Loucy (cell line): ENCODE results near the gene ZNF302.

Experiments
- H2AFZ ChIP-seq: fragments of 200-600 bp; sonication (generic); 2 replicates; pipeline ENCODE4 v1.6.0; 2016; ENCODE audit warnings: antibody characterized with exemption, mild to moderate bottlenecking, low read length, moderate library complexity
- H3F3A ChIP-seq: fragments of 200-600 bp; 2 replicates; pipeline ENCODE4 v1.6.0; 2016; ENCODE audit warnings: antibody characterized with exemption, low read depth, mild to moderate bottlenecking
- H3K27me3 ChIP-seq: fragments of 200-600 bp; sonication (generic); 2 replicates; pipeline ENCODE4 v1.6.1; 2014; ENCODE audit warnings: low read length, mild to moderate bottlenecking; ENCODE audit not compliant: insufficient read depth, poor library complexity, severe bottlenecking
- H3K36me3 ChIP-seq: fragments of 200-600 bp; sonication (generic); 2 replicates; pipeline ENCODE4 v1.6.1; 2016; ENCODE audit warnings: low read length; ENCODE audit not compliant: insufficient read depth
- H3K4me1 ChIP-seq: fragments of 200-600 bp; sonication (generic); 2 replicates; pipeline ENCODE4 v1.5.1; 2014; ENCODE audit warnings: low read length, mild to moderate bottlenecking; ENCODE audit not compliant: insufficient read depth, poor library complexity, severe bottlenecking
- H3K4me2 ChIP-seq: fragments of 200-600 bp; sonication (generic); 2 replicates; pipeline ENCODE4 v1.6.0; 2014; ENCODE audit warnings: antibody characterized with exemption, low read length, low read depth, mild to moderate bottlenecking; ENCODE audit not compliant: poor library complexity, severe bottlenecking
- H3K4me3 ChIP-seq: fragments of 200-600 bp; sonication (generic); 2 replicates; pipeline ENCODE4 v1.5.1; 2014; ENCODE audit warnings: low read length, mild to moderate bottlenecking, mixed read lengths; ENCODE audit not compliant: poor library complexity, severe bottlenecking
- H3K79me2 ChIP-seq: fragments of 200-600 bp; sonication (generic); 2 replicates; pipeline ENCODE4 v1.6.1; 2014; ENCODE audit warnings: low read length; ENCODE audit not compliant: insufficient read depth
- H3K9ac ChIP-seq: fragments of 200-600 bp; sonication (generic); 2 replicates; pipeline ENCODE4 v1.6.0; 2014; ENCODE audit warnings: mild to moderate bottlenecking, low read depth, low read length, moderate library complexity; ENCODE audit not compliant: poor library complexity, severe bottlenecking
- H3K9me2 ChIP-seq: fragments of 200-600 bp; sonication (generic); replicated peaks from 2 replicates; pipeline ENCODE4 v1.6.1; 2016; ENCODE audit warnings: low read depth, low read length, mixed read lengths
- H3K9me3 ChIP-seq: fragments of 200-600 bp; sonication (generic); 2 replicates; pipeline ENCODE4 v1.6.1; 2014; ENCODE audit warnings: mild to moderate bottlenecking, antibody characterized with exemption, low read length, low read depth; ENCODE audit not compliant: insufficient read depth
- H4K20me1 ChIP-seq: fragments of 200-600 bp; sonication (generic); 2 replicates; pipeline ENCODE4 v1.6.0; 2014; ENCODE audit warnings: antibody characterized with exemption, low read length, mild to moderate bottlenecking; ENCODE audit not compliant: insufficient read depth, poor library complexity, severe bottlenecking
- CTCF ChIP-seq: fragments of 200-600 bp; sonication (generic); conservative IDR thresholded peaks from 2 replicates; pipeline ENCODE4 v1.5.1; 2014; ENCODE audit warnings: mild to moderate bottlenecking, antibody characterized with exemption, low read length
- EZH2phosphoT487 ChIP-seq: fragments of 200-600 bp; IDR thresholded peaks from 2 replicates; pipeline ENCODE4 v1.6.1; 2018; ENCODE audit warnings: antibody characterized with exemption, mild to moderate bottlenecking, moderate library complexity, borderline replicate concordance

ZNF302 gene

GRCh38 chr19:34675919-34676318 lies 1.6 kb upstream of the ZNF302 start:
- Histone ChIP-seq H3K4me1 (no peaks in the 10 kb centered on the region), H3K36me3 (no peaks in the 10 kb centered on the region), H3K4me3 (no peak overlapping the region), H3F3A (no peaks in the 10 kb centered on the region), H3K27me3 (no peaks in the 10 kb centered on the region), H3K9ac (no peak overlapping the region), H3K79me2 (no peaks in the 10 kb centered on the region), H4K20me1 (no peaks in the 10 kb centered on the region), H3K9me3 (no peaks in the 10 kb centered on the region), H3K9me2 (no peaks in the 10 kb centered on the region), H3K4me2 (no peak overlapping the region), H2AFZ (no peak overlapping the region)
- TF ChIP-seq CTCF, result no peak
- no peak for TF ChIP-seq EZH2phosphoT487

- no peak within 1 kb of the TSS for H2AFZ ChIP-seq
- H3K9ac ChIP-seq, result no peak within 1 kb of the TSS
- H3K9me2 ChIP-seq, result no peaks in the 10 kb centered on the region
These were observed 637 bp upstream of the ZNF302 start, which contains the start of gene SCGB2B2 for GRCh38 chr19:34676697-34677385. TSS of gene SCGB2B2 (minus strand) at chr19:34677159. CDS start at chr19:34594563, 82,596 bp downstream.

GRCh38 chr19:34678085-34678412 lies 571 bp downstream of the ZNF302 start:
- no peak overlapping the region for H3K4me2 ChIP-seq
- TF ChIP-seq EZH2phosphoT487 (no peak), CTCF (no peak)
- H2AFZ ChIP-seq, result no peak overlapping the region
- H3K9ac ChIP-seq, result no peak overlapping the region
- H3K4me3 ChIP-seq, result no peak overlapping the region
- no peaks in the 10 kb centered on the region for H3K36me3 ChIP-seq
- H3K79me2 ChIP-seq, result no peaks in the 10 kb centered on the region
- H3F3A ChIP-seq, result no peaks in the 10 kb centered on the region
- H3K9me3 ChIP-seq, result no peaks in the 10 kb centered on the region
- no peaks in the 10 kb centered on the region for H3K4me1 ChIP-seq
- no peaks in the 10 kb centered on the region for H4K20me1 ChIP-seq
- H3K9me2 ChIP-seq, result no peaks in the 10 kb centered on the region
- H3K27me3 ChIP-seq, result no peaks in the 10 kb centered on the region

More at GRCh38 chr19:34676697-34677385, 637 bp upstream of the ZNF302 start, which contains the start of gene SCGB2B2:
- Histone ChIP-seq H3K4me2 (no peak within 1 kb of the TSS), H3K9me3 (no peaks in the 10 kb centered on the region), H3K27me3 (no peaks in the 10 kb centered on the region), H4K20me1 (no peaks in the 10 kb centered on the region), H3F3A (no peaks in the 10 kb centered on the region), H3K79me2 (no peaks in the 10 kb centered on the region), H3K4me1 (no peaks in the 10 kb centered on the region), H3K4me3 (no peak within 1 kb of the TSS), H3K36me3 (no peaks in the 10 kb centered on the region)
- no peak for TF ChIP-seq CTCF
- no peak for TF ChIP-seq EZH2phosphoT487
